Fibroblast of mammary gland (primary cell): ENCODE data around the gene MXRA5.

ENCODE experiments used
- DNase-seq: peaks from one replicate; pipeline ENCODE4 v3.0.0-alpha.2; 2010; ENCODE audit warnings: low read depth
- H3K4me3 ChIP-seq: 2 replicates; pipeline ENCODE4 v1.5.1; 2011; ENCODE audit warnings: low read depth, mild to moderate bottlenecking, low read length, moderate library complexity; ENCODE audit not compliant: control insufficient read depth
- TF ChIP-seq, protein P1 (sequence below): conservative IDR thresholded peaks from 2 replicates; pipeline ENCODE4 v1.5.1; 2011; ENCODE audit warnings: low read depth, low read length, inconsistent platforms; ENCODE audit not compliant: control insufficient read depth, insufficient read depth

The MXRA5 gene, protein sequence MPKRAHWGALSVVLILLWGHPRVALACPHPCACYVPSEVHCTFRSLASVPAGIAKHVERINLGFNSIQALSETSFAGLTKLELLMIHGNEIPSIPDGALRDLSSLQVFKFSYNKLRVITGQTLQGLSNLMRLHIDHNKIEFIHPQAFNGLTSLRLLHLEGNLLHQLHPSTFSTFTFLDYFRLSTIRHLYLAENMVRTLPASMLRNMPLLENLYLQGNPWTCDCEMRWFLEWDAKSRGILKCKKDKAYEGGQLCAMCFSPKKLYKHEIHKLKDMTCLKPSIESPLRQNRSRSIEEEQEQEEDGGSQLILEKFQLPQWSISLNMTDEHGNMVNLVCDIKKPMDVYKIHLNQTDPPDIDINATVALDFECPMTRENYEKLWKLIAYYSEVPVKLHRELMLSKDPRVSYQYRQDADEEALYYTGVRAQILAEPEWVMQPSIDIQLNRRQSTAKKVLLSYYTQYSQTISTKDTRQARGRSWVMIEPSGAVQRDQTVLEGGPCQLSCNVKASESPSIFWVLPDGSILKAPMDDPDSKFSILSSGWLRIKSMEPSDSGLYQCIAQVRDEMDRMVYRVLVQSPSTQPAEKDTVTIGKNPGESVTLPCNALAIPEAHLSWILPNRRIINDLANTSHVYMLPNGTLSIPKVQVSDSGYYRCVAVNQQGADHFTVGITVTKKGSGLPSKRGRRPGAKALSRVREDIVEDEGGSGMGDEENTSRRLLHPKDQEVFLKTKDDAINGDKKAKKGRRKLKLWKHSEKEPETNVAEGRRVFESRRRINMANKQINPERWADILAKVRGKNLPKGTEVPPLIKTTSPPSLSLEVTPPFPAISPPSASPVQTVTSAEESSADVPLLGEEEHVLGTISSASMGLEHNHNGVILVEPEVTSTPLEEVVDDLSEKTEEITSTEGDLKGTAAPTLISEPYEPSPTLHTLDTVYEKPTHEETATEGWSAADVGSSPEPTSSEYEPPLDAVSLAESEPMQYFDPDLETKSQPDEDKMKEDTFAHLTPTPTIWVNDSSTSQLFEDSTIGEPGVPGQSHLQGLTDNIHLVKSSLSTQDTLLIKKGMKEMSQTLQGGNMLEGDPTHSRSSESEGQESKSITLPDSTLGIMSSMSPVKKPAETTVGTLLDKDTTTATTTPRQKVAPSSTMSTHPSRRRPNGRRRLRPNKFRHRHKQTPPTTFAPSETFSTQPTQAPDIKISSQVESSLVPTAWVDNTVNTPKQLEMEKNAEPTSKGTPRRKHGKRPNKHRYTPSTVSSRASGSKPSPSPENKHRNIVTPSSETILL (N-terminal part only)

DNA sequence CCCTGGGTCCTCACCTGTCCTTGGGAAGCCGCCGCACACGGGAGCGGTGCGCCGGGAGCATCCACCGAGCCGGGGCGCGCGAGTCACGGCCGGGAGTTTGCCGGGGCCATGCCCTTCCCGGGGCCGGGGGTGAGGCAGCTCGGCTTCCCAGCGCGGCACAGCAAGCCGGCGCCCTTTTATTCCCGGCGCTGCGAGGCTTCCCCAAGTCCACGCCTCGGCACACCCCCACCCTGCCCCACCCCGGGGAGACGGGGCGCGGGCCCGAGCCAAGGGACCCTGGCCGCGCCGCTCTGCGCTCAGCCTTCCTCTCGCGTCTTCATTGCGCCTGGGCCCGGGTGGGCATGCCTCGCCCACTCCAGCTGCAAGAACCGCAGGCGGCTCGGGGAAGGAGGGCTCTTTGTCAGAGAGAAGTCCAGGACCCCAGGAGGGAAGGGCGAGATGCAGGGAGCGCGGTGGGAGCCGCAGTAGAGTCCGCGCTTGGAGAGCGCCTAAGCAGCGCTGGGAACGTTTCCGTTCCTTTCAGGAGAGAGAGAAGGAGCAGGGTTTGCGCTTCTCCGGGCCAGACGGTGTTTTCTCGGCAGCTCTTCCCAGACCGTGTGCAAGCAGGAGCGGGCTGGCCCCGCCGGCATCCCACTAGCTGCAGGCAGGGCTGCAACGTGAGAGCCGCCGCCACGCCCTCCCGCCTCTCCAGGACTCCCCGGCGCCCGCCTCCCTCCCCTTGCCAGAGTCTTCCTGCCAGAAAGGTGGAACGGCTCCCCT is at the start of gene MXRA5:
Gene MXRA5 (minus strand): TSS at position 152 of the 759 bp plus-strand sequence. CDS start 2,819 bp downstream, outside the sequence.
- TF ChIP-seq, protein P1, sequence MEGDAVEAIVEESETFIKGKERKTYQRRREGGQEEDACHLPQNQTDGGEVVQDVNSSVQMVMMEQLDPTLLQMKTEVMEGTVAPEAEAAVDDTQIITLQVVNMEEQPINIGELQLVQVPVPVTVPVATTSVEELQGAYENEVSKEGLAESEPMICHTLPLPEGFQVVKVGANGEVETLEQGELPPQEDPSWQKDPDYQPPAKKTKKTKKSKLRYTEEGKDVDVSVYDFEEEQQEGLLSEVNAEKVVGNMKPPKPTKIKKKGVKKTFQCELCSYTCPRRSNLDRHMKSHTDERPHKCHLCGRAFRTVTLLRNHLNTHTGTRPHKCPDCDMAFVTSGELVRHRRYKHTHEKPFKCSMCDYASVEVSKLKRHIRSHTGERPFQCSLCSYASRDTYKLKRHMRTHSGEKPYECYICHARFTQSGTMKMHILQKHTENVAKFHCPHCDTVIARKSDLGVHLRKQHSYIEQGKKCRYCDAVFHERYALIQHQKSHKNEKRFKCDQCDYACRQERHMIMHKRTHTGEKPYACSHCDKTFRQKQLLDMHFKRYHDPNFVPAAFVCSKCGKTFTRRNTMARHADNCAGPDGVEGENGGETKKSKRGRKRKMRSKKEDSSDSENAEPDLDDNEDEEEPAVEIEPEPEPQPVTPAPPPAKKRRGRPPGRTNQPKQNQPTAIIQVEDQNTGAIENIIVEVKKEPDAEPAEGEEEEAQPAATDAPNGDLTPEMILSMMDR: no peak
- DNase-seq: peak; percentile 32
- H3K4me3 ChIP-seq: peak within 1 kb of the TSS; percentile 34

DNA sequence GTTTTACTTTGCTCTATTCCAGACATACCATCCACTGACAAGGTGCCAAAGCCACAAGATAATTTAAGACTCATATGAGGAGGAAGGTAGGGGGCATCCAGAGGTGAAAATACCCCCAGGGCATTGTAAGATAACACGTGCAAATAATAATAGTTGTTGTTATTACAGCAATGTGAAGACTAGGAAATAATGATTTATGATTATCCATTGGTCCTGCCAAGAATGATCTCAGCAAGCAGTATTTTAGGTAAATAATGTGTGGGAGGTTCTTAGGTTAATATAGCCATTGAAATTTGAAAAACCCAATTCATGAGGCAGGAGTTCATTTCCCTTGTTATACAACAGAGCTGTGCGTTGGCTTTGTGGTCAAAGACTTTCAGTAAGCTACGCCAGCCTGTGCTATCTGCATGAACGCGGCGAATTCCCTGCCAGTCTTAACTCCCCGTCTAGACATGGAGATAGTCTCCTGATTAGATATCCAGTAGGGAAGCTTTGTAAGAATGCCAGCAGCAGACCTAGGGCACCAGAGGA is 47.2 kb upstream of the MXRA5 start:
- peak; percentile 83 for DNase-seq
- H3K4me3 ChIP-seq: no peak overlapping the region
- TF ChIP-seq, protein P1: no peak

DNA sequence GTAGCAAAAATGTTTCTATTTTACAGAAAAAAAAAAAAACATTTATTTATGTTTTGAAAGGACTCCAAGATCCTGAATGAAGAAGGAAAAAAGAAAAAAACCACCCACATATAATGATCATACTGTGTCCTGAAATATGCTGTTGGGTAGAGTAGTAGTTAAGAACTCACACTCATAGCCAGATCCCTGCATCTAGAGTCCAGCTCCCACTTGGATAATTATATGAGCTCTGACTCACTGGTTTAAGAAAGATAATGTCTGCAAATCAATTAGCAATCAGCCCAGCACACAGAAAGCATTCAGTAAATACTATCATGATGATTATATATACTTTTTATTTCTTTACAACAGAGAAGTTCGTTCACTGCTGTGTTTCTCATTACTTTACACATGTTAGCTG is 46.7 kb upstream of the MXRA5 start:
- no peak for DNase-seq
- TF ChIP-seq, protein P1: no peak
- no peak overlapping the region for H3K4me3 ChIP-seq

DNA sequence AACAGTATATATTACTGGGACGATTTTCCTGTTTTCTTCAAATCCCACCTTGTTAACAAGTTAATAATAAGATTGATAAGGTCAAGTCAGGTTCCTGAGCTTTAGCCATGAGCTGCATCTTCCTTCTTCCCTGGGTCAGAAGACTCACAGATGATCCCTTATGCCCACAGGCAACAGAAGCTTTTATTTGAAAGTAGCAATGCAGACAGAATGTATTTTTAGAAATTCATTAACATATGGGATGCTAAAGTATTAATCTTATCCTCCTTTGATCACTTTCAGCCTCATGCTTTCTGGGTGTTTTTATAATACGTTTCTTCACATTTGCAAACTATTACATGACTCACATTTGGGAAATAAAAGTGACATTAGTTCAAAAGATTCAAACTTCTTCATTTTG is 42.0 kb upstream of the MXRA5 start:
- TF ChIP-seq, protein P1: no peak
- no peak overlapping the region for H3K4me3 ChIP-seq
- DNase-seq: no peak

DNA sequence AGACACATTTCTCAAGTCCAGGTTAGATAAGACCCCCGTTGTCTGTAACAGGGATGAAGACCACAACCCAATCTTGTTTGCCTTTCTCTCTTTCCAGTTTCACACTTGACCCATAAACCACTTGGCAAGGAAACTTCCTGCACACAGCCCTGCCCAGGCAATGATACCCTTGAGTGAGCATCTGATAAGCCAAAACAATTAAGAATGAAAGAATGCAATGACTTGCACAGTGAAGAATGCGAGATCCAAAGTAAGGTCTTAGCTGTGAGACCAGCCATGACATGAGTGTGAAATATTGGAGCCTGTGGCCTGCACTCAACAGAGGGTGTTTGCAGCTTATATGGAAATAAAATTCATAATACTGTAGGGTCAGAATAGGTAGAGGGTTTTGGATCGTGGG is 37.9 kb upstream of the MXRA5 start:
- TF ChIP-seq, protein P1: no peak
- no peak for DNase-seq
- no peak overlapping the region for H3K4me3 ChIP-seq
